ENCODE results near the gene TPST2.

Gene TPST2

DNA sequence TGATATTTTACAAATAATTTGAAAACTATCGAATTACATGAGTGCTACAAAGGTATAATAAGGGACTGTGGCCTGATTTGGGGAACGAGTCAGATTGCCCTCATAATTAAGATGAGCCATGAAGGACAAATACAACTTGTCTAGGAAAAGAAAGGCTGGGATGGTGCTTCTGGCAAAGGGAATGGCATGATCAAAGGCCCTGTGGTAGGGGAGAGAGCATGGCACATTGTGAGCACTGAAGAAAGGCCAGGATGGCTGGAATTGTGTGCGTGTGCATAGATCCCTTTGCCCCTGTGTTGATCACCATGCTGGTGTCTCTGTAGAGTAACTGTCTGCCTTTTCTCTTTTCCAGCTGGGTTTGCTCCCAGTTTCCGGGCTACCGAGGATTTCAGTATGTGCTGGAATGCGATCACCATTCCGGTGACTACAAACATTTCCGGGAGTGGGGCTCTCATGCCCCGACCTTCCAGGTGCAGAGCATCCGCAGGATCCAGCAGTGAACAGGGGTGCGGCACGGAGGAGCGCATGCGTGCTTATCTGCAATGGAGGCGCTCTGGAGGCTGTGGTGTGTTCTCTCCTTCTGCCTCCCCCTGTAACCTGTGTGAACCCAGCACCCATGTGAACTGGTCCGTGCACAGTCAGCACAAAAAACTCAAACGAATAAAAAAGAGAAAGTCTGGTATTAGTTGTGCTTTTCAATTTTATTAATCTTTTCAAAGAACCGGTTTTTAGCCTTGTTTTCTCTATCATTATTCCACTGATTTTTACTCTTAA is 40.2 kb upstream of the TPST2 start:
- TF ChIP-seq, protein P1, sequence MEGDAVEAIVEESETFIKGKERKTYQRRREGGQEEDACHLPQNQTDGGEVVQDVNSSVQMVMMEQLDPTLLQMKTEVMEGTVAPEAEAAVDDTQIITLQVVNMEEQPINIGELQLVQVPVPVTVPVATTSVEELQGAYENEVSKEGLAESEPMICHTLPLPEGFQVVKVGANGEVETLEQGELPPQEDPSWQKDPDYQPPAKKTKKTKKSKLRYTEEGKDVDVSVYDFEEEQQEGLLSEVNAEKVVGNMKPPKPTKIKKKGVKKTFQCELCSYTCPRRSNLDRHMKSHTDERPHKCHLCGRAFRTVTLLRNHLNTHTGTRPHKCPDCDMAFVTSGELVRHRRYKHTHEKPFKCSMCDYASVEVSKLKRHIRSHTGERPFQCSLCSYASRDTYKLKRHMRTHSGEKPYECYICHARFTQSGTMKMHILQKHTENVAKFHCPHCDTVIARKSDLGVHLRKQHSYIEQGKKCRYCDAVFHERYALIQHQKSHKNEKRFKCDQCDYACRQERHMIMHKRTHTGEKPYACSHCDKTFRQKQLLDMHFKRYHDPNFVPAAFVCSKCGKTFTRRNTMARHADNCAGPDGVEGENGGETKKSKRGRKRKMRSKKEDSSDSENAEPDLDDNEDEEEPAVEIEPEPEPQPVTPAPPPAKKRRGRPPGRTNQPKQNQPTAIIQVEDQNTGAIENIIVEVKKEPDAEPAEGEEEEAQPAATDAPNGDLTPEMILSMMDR (IDR thresholded peaks at IDR 0.05): no peak
- no peak for DNase-seq (ENCODE audit: low spot score)

DNA sequence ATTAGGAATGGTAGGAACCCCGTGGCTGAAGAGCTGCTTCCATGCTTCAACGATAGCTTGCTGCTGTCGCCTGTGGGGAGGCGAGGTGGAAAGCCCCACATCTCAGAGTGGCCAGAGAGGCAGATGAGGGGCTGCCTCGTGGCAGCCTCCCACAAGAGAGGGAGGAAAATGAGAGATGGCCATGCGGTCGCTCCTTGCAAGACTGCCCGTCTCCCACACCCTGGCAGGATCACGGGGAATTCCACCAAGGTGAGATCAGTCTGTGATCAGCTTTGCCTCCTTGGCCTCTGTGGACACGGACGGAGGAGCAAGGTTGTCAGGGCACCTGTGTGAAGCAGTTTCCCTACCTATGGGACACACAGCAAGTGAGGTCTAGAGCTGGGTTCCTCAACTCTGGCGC is 34.9 kb upstream of the TPST2 start:
- TF ChIP-seq, protein P1 (IDR thresholded peaks at IDR 0.05): no peak
- Histone ChIP-seq H3K27ac (no peak overlapping the region), H3K4me3 (no peak overlapping the region)
- no peak for DNase-seq (ENCODE audit: low spot score)

More for the DNA sequence above, 40.2 kb upstream of the TPST2 start:
- Histone ChIP-seq H3K27ac (no peak overlapping the region), H3K4me3 (no peak overlapping the region)

DNA sequence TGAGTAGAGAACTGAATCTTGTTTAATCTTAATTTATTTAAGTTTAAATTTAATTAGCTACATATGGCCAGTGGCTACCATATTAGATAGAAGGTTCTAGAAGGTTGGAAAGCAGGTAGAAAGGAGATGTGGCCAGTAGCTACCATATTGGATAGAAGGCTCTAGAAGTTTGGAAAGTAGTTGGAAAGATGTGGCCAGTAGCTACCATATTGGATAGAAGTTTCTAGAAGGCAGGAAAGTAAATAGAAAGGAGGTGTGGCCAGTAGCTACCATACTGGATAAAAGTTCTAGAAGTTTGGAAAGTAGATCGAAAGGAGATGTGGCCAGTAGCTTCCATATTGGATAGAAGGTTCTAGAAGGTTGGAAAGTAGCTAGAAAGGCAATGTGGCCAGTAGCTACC is 34.1 kb upstream of the TPST2 start:
- Histone ChIP-seq H3K4me3 (no peak overlapping the region), H3K27ac (no peak overlapping the region)
- TF ChIP-seq, protein P1 (IDR thresholded peaks at IDR 0.05): no peak
- DNase-seq (ENCODE audit: low spot score): no peak

DNA sequence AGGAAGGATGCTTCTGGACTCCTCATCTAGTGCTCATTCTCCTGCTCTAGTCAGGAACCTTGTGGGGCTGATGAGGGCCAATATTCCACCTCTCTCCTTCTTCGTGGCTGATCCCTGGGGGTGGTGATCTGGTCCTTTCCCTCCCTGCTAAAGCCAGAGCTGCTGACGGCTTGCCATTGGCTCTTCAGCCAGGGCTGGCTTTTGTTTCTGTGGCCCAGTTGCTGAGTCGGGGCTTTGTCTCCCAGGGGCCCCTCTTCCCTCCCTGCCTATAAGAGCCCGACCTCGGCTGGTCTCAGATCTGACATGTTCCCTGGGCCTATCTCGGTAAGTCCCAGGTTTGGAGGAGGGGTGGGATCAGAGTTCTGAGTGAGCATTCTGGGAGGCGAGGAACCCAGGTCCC is 31.7 kb upstream of the TPST2 start, which contains the start of gene CRYBA4:
TSS of gene CRYBA4 (plus strand) at position 301 of the 400 bp plus-strand sequence. CDS start 634 bp downstream, outside the sequence.
- Histone ChIP-seq H3K4me3 (no peak within 1 kb of the TSS), H3K27ac (no peak within 1 kb of the TSS)
- TF ChIP-seq, protein P1 (IDR thresholded peaks at IDR 0.05): no peak
- no peak for DNase-seq (ENCODE audit: low spot score)

DNA sequence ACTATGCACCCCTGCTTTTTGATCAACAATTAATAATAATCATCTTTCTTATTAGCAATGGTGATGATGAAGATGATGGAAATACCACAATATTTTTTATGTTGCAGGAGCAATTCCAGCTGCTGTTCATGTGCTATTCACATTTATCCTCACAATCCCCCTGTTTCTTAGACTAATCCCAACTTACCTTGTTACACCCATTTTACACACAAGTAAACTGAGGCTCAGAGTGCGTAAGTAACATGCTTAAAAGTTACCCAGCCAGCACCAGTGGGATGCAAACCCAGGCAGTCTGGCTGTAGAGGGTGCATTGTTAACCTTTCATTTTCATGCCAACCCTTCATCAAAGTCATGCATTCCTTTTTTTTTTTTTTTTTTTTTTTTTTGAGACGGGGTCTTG is 30.3 kb upstream of the TPST2 start:
- Histone ChIP-seq H3K27ac (no peak overlapping the region), H3K4me3 (no peak overlapping the region)
- TF ChIP-seq, protein P1 (IDR thresholded peaks at IDR 0.05): no peak
- DNase-seq (ENCODE audit: low spot score): no peak

DNA sequence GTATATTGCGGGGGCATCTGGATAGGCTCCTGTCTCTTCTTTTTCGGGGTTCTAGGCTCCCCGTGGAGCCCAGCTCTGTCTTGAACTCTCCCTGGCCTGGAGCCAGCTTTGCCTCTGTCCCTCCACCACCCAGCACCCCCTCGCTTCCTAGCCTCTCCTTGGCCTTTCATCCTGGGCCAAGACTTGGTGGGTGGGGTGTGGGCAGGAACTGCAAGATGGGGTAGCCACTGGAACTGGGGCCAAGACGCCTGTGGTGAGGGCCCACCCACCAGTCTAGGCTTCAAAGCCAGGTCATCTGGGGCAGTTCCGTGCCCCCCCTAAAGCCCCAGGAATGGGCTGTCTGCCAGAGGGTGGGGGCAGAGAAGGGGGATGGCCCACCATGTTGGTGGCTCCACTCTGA is 29.6 kb upstream of the TPST2 start:
- Histone ChIP-seq H3K27ac (no peak overlapping the region), H3K4me3 (no peak overlapping the region)
- TF ChIP-seq, protein P1 (IDR thresholded peaks at IDR 0.05): no peak
- DNase-seq (ENCODE audit: low spot score): no peak

DNA sequence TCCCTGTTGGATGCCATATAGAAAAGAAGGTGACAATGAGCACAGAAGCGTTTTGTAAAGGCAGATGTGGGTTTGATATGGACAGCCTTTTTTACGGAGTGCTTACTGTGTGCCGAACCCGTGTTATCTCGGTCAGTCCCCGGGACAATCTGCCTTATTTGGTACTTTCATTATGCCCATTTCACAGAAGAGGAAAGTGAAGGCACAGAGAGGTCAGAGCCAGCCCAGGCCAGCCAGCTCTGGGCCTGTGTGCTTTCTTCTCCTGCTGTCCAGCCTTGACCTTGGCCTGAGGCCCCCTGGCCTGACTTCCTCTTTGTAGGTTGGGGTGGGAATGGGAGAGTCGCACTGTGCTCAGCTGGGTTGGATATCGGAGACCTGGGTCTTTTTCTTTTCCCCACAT is 28.5 kb upstream of the TPST2 start:
- TF ChIP-seq, protein P1 (IDR thresholded peaks at IDR 0.05): no peak
- peak overlapping the region in 1 of 2 donors; percentile 32 for H3K27ac ChIP-seq
- no peak overlapping the region for H3K4me3 ChIP-seq
- DNase-seq (ENCODE audit: low spot score): no peak
